Stimulated activated CD4-positive, alpha-beta T cell treated with anti-CD3 and anti-CD28 coated beads, Interleukin-12 subunit alpha, Interleukin-12 subunit beta, amount 100 ng/mL, for 48 hours (primary cell): ENCODE data around the gene TBL2.
A peak's percentile ranks its signal among the peaks of the same experiment; 100 is the strongest.
"Not testable (repeated sequence)": the region's sequence is repeated elsewhere in the genome, so short reads cannot be mapped to it uniquely, and the experiment has no call there.

Experiments used
- DNase-seq, 3 donors: peaks; one replicate each; pipeline ENCODE4 v3.0.0-alpha.2; 2020; ENCODE audit warnings: low read depth in 2 of 3, low spot score in 1 of 3

Gene TBL2, protein sequence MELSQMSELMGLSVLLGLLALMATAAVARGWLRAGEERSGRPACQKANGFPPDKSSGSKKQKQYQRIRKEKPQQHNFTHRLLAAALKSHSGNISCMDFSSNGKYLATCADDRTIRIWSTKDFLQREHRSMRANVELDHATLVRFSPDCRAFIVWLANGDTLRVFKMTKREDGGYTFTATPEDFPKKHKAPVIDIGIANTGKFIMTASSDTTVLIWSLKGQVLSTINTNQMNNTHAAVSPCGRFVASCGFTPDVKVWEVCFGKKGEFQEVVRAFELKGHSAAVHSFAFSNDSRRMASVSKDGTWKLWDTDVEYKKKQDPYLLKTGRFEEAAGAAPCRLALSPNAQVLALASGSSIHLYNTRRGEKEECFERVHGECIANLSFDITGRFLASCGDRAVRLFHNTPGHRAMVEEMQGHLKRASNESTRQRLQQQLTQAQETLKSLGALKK

GRCh38 chr7:73578342-73579128 lies at the start of gene TBL2:
Gene TBL2 (minus strand): TSS chr7:73578579. CDS start chr7:73578549, 30 bp downstream.
- DNase-seq = peak; percentile 98 to 99 (median 98)

DNA sequence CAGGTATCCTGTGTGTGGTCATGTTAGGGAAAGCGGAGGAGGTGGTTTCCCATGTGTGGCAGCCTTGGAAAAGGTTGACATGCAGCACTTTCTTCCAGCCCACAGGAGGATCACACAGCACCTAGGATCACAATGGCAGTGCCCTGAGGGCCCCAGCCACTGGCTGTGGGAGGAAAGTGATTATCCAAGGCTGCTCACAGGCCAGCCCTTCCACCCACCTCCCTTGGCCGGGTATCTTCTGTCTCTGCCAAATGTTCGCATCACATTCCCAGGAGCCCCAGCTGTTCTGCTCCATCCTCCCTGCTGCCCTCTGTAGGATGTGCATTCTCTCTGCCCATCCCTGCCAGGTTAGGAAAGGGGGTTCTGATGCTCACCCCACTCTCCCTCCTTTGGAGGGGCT lies 48.4 kb upstream of the TBL2 start:
- DNase-seq = no peak

DNA sequence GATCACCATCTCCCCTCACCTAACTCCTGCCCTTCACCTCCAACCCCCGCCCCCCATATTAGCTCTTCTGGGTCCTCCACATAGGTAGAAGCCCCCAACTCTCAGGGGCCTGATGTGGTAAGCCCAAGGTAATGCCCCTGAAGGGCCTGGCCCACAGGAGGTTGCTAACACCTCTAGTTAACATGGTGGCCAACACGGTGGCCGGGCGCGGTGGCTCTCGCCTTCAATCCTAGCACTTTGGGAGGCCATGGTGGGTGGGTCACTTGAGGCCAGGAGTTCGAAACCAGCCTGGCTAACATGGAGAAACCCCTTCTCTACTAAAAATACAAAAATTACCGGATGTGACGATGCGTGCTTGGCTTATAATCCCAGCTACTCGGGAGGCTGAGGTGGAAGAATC lies 46.9 kb upstream of the TBL2 start:
- DNase-seq = no peak

GRCh38 chr7:73624669-73625001 lies 46.3 kb upstream of the TBL2 start:
- DNase-seq = no peak

DNA sequence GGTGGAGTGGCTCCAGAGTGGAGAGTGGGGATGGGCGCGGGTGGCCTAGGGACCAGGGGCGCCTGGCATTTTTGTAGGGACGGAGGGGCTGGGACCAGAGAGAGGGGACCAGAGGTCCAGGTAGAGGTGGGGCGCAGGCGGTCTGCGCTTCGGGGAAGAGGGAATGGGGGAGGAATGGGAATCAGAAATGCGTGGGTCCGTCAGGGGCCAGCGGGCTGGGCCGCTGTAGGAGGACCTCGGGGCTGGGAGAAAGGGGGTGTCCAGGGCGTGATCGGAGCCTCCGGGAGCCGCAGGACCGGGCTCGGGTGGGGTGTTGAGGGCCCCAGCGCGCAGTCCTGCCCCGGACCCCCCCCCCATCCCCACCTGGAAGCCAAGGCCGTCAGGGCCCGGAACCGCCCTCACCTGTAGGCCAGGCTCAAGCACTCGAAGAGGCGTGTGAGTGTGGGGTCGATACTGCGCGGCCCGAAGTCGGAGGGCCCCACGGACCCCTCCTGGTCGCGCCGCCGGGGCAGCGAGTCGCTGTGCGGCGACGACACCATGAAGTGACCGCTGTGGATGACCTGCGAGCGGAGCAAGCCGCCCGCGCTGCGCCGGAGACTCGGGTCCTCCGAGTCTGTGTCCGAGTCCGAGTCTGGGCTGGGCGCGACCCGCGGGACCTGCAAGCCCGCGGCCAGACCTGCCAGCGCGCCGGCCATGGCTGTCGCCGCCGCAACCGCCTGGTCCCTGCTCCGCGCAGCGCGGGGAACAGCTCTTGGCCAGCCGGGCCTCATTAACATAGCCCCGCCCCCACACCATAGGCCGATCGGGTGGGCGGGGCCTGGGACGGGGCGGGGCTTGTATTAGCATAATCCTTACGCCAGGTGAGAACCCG lies 45.7 kb upstream of the TBL2 start, which contains the start of gene MLXIPL:
Gene MLXIPL (minus strand): TSS at position 725 of the 871 bp plus-strand sequence. CDS start 30 bp downstream, at position 695.
- DNase-seq = peak in 2 of 3 donors; percentile 53 to 61

GRCh38 chr7:73622909-73623797 lies 44.8 kb upstream of the TBL2 start:
- no peak for DNase-seq

- DNase-seq = no peak
Measured at GRCh38 chr7:73622527-73622908, 44.1 kb upstream of the TBL2 start.

DNA sequence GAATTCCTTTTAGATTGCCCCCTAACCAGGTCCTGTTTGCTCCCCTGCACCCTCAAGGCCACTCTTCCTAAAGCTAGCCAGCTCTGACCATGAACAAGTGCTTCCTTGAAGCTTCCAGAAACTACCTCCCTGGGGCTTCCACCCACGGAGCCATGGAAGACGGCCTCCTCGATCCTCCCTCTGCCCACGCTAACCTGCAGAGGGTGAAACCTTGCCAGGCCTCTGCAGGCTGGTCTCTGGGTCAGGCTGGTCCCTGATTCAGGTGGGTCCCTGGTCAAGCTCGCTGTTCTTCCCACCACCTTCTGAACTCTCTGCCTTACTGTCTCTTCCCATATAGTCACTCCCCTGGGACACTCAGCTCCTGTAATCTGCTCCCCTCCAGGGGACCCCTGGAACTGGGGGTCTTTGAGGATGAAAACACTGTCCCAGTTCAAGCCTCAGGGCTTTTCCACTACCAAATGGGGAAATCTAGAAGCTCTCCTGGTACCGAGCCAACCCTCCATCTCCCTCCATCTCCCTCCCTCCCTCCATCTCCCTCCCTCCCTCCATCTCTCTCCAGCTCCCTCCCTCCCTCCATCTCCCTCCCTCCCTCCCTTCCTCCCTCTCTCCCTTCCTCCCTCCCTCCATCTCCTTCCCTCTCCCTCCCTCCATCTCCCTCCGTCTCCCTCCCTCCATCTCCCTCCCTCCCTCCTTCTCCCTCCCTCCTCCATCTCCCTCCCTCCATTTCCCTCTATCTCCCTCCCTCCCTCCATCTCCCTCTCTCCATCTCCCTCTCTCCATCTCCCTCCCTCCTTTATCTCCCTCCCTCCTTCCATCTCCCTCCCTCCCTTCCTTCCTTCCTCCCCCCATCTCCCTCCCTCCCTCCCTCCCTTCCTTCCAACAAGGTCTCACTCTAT lies 43.0 kb upstream of the TBL2 start:
- no peak for DNase-seq

DNA sequence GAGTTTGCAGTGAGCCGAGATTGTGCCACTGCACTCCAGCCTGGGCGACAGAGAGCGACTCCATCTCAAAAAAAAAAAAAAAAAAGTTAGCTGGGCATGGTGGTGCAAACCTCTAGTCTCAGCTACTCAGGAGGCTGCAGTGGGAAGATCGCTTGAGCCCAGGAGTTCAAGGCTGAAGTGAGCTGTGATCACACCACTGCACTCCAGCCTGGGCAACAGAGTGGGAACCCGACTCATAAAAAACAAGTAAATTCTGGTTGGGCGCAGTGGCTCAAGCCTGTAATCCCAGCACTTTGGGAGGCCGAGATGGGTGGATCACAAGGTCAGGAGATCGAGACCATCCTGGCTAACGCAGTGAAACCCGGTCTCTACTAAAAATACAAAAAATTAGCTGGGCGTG lies 41.0 kb upstream of the TBL2 start:
- not testable (repeated sequence) for DNase-seq

DNA sequence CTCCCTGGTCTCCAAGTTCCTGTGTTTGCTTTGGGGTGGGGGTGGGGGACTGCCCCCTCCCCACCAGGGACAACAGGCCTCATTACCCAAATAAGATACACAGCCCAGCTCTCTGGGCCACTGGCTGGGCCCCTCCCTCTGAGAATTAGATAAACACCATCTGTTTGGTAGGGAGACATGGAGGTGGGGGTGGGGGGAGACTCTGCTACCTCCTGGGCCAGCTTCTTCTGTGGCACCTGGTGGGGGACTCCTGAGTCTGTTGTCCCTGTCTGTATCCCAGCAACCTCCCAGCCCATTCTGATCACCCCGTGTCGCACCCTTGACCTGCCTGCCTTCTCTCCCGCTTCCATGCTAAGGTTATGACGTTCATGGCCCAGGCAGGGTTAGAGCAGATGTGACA lies 40.2 kb upstream of the TBL2 start:
- no peak for DNase-seq

DNA sequence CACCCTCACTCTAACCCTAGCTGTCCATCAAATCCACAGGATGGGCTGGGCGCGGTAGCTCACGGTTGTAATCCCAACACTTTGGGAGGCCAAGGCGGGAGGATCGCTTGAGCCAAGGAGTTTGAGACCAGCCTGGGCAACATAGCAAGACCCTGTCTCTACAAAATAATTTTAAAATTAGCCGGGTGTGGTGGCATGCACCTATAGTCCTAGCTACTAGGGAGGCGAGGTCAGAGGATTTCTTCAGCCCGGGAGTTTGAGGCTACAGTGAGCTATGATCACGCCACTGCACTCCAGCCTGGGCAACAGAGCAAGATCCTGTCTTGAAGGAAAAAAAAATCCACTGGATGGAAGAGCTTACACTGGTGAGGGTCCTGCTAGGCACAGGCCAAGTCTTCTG lies 39.1 kb upstream of the TBL2 start:
- not testable (repeated sequence) for DNase-seq

- DNase-seq = no peak
Measured at GRCh38 chr7:73615886-73616285, 37.5 kb upstream of the TBL2 start.

GRCh38 chr7:73614937-73615336 lies 36.6 kb upstream of the TBL2 start:
- DNase-seq = not testable (repeated sequence)

GRCh38 chr7:73613954-73614735 lies 35.8 kb upstream of the TBL2 start:
- no peak for DNase-seq

- no peak for DNase-seq
Measured at GRCh38 chr7:73612598-73613269, 34.4 kb upstream of the TBL2 start.

DNA sequence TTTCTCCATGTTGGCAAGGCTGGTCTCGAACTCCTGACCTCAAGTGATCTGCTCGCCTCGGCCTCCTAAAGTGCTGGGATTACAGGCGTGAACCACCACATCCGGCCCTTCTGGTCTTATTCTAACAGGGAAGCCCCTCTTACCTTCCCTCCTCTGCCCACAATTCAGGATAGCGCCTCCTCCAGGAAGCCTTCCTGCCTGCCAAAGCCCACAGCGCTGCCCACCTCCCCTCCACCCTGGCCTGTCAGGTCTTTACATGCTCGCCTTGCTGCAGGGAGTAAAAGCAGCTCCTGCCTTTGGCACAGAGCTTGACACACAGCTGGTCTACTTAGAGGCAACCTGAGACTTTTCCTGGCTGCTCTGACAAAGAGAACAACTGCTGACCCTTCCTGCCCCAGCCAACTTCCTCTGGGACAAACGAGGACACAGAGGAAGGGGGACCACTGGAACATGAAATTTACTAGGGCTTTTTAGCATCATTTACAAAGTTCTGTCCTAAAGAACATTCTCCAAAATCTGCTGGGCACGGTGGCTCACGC lies 32.7 kb upstream of the TBL2 start:
- DNase-seq = no peak

DNA sequence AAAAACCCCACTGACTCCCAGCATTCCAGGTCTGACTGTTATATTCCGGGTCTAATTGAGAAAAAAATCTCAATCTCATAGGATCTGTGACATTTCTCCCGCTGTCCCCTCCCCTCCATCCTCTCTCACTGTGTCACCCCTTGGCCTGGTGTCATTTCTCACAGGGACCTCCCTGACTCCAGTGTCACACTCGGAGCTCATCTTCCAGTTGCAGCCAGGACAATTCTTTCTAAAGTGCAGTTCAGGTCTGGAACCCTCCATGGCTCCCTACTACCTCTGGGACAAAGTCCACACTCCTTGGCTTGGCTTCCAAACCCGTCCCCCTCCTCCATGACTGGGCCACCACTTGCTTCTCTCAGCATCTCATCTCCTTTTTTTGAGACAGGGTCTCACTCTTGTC lies 31.7 kb upstream of the TBL2 start:
- DNase-seq = no peak

DNA sequence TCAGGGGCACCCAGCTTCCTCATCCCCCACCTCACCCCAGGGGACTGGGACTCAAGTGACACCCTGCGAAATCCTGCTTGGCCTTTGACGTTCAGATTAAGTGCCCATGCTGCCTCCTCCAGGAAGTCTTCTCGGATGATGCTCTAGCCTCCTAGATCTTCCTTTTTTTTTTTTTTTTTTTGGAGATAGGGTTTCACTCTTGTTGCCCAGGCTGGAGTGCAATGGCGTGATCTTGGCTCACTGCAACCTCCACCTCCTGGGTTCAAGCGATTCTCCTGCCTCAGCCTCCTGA lies 29.3 kb upstream of the TBL2 start:
- not testable (repeated sequence) for DNase-seq
